Fibroblast of skin of left quadriceps (primary cell): ENCODE measurements around the gene EGR2.
"Not testable (repeated sequence)": the region's sequence is repeated elsewhere in the genome, so short reads cannot be mapped to it uniquely, and the experiment has no call there.

Experiments
- DNase-seq, 2 experiments: peaks; one replicate each; pipeline ENCODE4 v3.0.0-alpha.2; 2013; ENCODE audit warnings: low read depth in 2 of 2

Gene EGR2

GRCh38 chr10:62795100-62795499 lies 21.1 kb downstream of the EGR2 start:
- DNase-seq: no peak

GRCh38 chr10:62794306-62794705 lies 21.9 kb downstream of the EGR2 start:
- DNase-seq: no peak

GRCh38 chr10:62792261-62792660 lies 23.9 kb downstream of the EGR2 start:
- no peak for DNase-seq

GRCh38 chr10:62790571-62790970 lies 25.6 kb downstream of the EGR2 start:
- no peak for DNase-seq

GRCh38 chr10:62790019-62790555 lies 26.1 kb downstream of the EGR2 start:
- no peak for DNase-seq

GRCh38 chr10:62788861-62789467 lies 27.2 kb downstream of the EGR2 start:
- no peak for DNase-seq

GRCh38 chr10:62788285-62788684 lies 27.9 kb downstream of the EGR2 start:
- DNase-seq: not testable (repeated sequence)

- DNase-seq: not testable (repeated sequence)
Measured at GRCh38 chr10:62784537-62784936, 31.6 kb downstream of the EGR2 start.

- no peak for DNase-seq
Measured at GRCh38 chr10:62779487-62780248, 36.5 kb downstream of the EGR2 start.

- DNase-seq: no peak
Measured at GRCh38 chr10:62778125-62778524, 38.0 kb downstream of the EGR2 start.

GRCh38 chr10:62772186-62772974 lies 43.8 kb downstream of the EGR2 start:
- no peak for DNase-seq

- no peak for DNase-seq
Measured at GRCh38 chr10:62769574-62770242, 46.5 kb downstream of the EGR2 start.

GRCh38 chr10:62766386-62766785 lies 49.8 kb downstream of the EGR2 start:
- no peak for DNase-seq

- no peak for DNase-seq
Measured at GRCh38 chr10:62765726-62766125, 50.4 kb downstream of the EGR2 start.

GRCh38 chr10:62764011-62764410 lies 52.2 kb downstream of the EGR2 start:
- no peak for DNase-seq

GRCh38 chr10:62763155-62763554 lies 53.0 kb downstream of the EGR2 start:
- DNase-seq: no peak
